Fibroblast of lung (primary cell): ENCODE measurements around the gene MOSMO.

Source experiments
- CTCF ChIP-seq, 2 donors: IDR thresholded peaks in 1 of 2; conservative IDR thresholded peaks in 1 of 2; 1 replicate in 1 of 2; 2 replicates in 1 of 2; pipeline ENCODE4 v1.5.1; 2011 to 2012; ENCODE audit warnings: low read length in 2 of 2, control low read depth in 1 of 2, inconsistent platforms in 1 of 2, low read depth in 1 of 2, mild to moderate bottlenecking in 1 of 2
- EZH2 ChIP-seq: IDR thresholded peaks from 2 replicates; pipeline ENCODE4 v1.5.1; 2012; ENCODE audit warnings: low read length, control low read depth, mild to moderate bottlenecking; ENCODE audit errors: missing control alignments

- TF ChIP-seq CTCF (conservative IDR thresholded peaks at IDR 0.05 in 1 of 2, IDR thresholded peaks at IDR 0.05 in 1 of 2; ENCODE audit: low read depth in 1 of 2, low read length in 2 of 2) (no peak), EZH2 (no peak)
Observed at GRCh38 chr16:22078656-22079055, 70.7 kb downstream of the MOSMO start.
